Measurements from ENCODE around the gene CPAMD8. TPM values are rescaled to one million over a fixed set of nuclear protein-coding genes. Genes with fewer than 3 reads are reported as not detected.

CPAMD8 gene
- total and polyA plus RNA-seq, 2 donors (not counting 3 experiments of a cell fraction or from before 2014, with no cell fraction given) = 2.2 to 3.9 TPM

GRCh38 chr19:16912780-16913179, 113.8 kb downstream of the CPAMD8 start:
- no peaks in the 10 kb centered on the region for H3K9me3 ChIP-seq (replicated peaks; ENCODE audit: control insufficient read depth, insufficient read depth, low read length)
- no peak for FAIRE-seq

More at GRCh38 chr19:16912780-16913179, 113.8 kb downstream of the CPAMD8 start:
- dilution Hi-C loops (cut with MboI; ENCODE audit: extremely low pct_ligation_motif_present, low sequenced_read_pairs) (no loop called here), intact Hi-C loops (cut with micrococcal nuclease) (no loop called here)
- TF ChIP-seq MAX (IDR thresholded peaks at IDR 0.05; ENCODE audit: insufficient read depth, insufficient read length) (no peak), POLR2A (IDR thresholded peaks at IDR 0.05; ENCODE audit: low read depth, low read length) (no peak), FOS (IDR thresholded peaks at IDR 0.05; ENCODE audit: borderline replicate concordance, insufficient read depth, low read length) (no peak), MYC (IDR thresholded peaks at IDR 0.05; ENCODE audit: low read depth, low read length) (no peak), GATA2 (IDR thresholded peaks at IDR 0.05; ENCODE audit: insufficient read depth, insufficient read length, low read depth, low read length) (no peak), EZH2 (IDR thresholded peaks at IDR 0.05; ENCODE audit: borderline replicate concordance, low read depth, low read length, severe bottlenecking) (no peak), POLR2AphosphoS5 (IDR thresholded peaks at IDR 0.05; ENCODE audit: insufficient read depth, low read depth, low read length) (no peak), JUN (IDR thresholded peaks at IDR 0.05; ENCODE audit: borderline replicate concordance, insufficient read depth, insufficient read length, low read depth) (no peak)
- TF ChIP-seq, protein P1, sequence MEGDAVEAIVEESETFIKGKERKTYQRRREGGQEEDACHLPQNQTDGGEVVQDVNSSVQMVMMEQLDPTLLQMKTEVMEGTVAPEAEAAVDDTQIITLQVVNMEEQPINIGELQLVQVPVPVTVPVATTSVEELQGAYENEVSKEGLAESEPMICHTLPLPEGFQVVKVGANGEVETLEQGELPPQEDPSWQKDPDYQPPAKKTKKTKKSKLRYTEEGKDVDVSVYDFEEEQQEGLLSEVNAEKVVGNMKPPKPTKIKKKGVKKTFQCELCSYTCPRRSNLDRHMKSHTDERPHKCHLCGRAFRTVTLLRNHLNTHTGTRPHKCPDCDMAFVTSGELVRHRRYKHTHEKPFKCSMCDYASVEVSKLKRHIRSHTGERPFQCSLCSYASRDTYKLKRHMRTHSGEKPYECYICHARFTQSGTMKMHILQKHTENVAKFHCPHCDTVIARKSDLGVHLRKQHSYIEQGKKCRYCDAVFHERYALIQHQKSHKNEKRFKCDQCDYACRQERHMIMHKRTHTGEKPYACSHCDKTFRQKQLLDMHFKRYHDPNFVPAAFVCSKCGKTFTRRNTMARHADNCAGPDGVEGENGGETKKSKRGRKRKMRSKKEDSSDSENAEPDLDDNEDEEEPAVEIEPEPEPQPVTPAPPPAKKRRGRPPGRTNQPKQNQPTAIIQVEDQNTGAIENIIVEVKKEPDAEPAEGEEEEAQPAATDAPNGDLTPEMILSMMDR (IDR thresholded peaks at IDR 0.05; ENCODE audit: extremely low read depth in 1 of 2, insufficient read depth in 1 of 2, low read depth in 1 of 2, low read length in 2 of 2) = no peak
- POLR2A ChIA-PET = no interaction called here
- no peak for DNase-seq (ENCODE audit: low read depth, low spot score)
- Histone ChIP-seq H2AFZ (ENCODE audit: low read depth, low read length) (no peak overlapping the region), H3K9ac (replicated peaks; ENCODE audit: extremely low read depth, insufficient read depth, low read length) (no peak overlapping the region), H3K79me2 (ENCODE audit: control insufficient read depth, insufficient read depth, low read length) (no peaks in the 10 kb centered on the region), H3K36me3 (ENCODE audit: control insufficient read depth in 2 of 2, extremely low read depth in 1 of 2, insufficient read depth in 2 of 2, low read length in 2 of 2) (no peaks in the 10 kb centered on the region), H3K4me2 (ENCODE audit: insufficient read depth, low read length) (no peak overlapping the region), H4K20me1 (replicated peaks; ENCODE audit: control insufficient read depth, extremely low read depth, insufficient read depth, low read length) (no peaks in the 10 kb centered on the region), H3K27me3 (ENCODE audit: control insufficient read depth in 2 of 2, insufficient read depth in 2 of 2, low read length in 2 of 2) (no peaks in the 10 kb centered on the region), H3K4me1 (ENCODE audit: control insufficient read depth, extremely low read depth, insufficient read depth, low read length) (no peaks in the 10 kb centered on the region), H3K4me3 (replicated peaks in 1 of 3; ENCODE audit: insufficient read depth in 1 of 3, low read depth in 1 of 3, low read length in 3 of 3) (no peak overlapping the region), H3K27ac (ENCODE audit: insufficient read depth, low read depth, low read length) (no peak overlapping the region), H3K9me1 (replicated peaks; ENCODE audit: control insufficient read depth, extremely low read depth, insufficient read depth, low read length) (no peaks in the 10 kb centered on the region)
- CTCF ChIA-PET = no interaction called here
- BruUV-seq (replicated peaks) = no TSS peak

Data from endothelial cell of umbilical vein (primary cell).